BLaER1 (cell line): ENCODE measurements around the gene TENM4.

Source experiments
- H3K27ac ChIP-seq: shearing (Covaris generic); formaldehyde crosslinking; 2 replicates; pipeline ENCODE4 v1.8.1; 2022
- H3K27me3 ChIP-seq: shearing (Covaris generic); formaldehyde crosslinking; 2 replicates; pipeline ENCODE4 v1.8.1; 2022
- H3K36me3 ChIP-seq: shearing (Covaris generic); formaldehyde crosslinking; 2 replicates; pipeline ENCODE4 v1.8.1; 2022
- H3K4me1 ChIP-seq: shearing (Covaris generic); formaldehyde crosslinking; 2 replicates; pipeline ENCODE4 v1.8.1; 2022
- H3K4me2 ChIP-seq: shearing (Covaris generic); formaldehyde crosslinking; 2 replicates; pipeline ENCODE4 v1.8.1; 2022
- H3K4me3 ChIP-seq: shearing (Covaris generic); formaldehyde crosslinking; 2 replicates; pipeline ENCODE4 v1.8.1; 2022
- H3K9ac ChIP-seq: shearing (Covaris generic); formaldehyde crosslinking; 2 replicates; pipeline ENCODE4 v1.8.1; 2022
- H3K9me3 ChIP-seq: shearing (Covaris generic); formaldehyde crosslinking; 2 replicates; pipeline ENCODE4 v1.8.1; 2022
- H4K20me1 ChIP-seq: shearing (Covaris generic); formaldehyde crosslinking; 2 replicates; pipeline ENCODE4 v1.8.1; 2022
- Cebpa-rat ChIP-seq: shearing (Covaris generic); IDR thresholded peaks from 2 replicates; pipeline ENCODE4 v1.8.1; 2022

Gene TENM4

GRCh38 chr11:79117488-79117887 lies 323.3 kb downstream of the TENM4 start:
- no peak overlapping the region for H3K4me3 ChIP-seq
- no peak overlapping the region for H3K27ac ChIP-seq
- TF ChIP-seq Cebpa-rat = no peak
- no peak overlapping the region for H3K4me2 ChIP-seq
- no peaks in the 10 kb centered on the region for H4K20me1 ChIP-seq
- peaks cover 9% of the 10 kb centered on the region; the same call in 1 of the 2 replicates for H3K36me3 ChIP-seq
- no peaks in the 10 kb centered on the region for H3K4me1 ChIP-seq
- no peak overlapping the region for H3K9ac ChIP-seq
- H3K27me3 ChIP-seq = no peaks in the 10 kb centered on the region
- H3K9me3 ChIP-seq = peaks cover 10% of the 10 kb centered on the region; the same call in 1 of the 2 replicates

GRCh38 chr11:79116600-79116999 lies 324.2 kb downstream of the TENM4 start:
- no peaks in the 10 kb centered on the region for H3K4me1 ChIP-seq
- H3K36me3 ChIP-seq = peaks cover 9% of the 10 kb centered on the region; the same call in 1 of the 2 replicates
- no peak overlapping the region for H3K4me2 ChIP-seq
- peaks cover 10% of the 10 kb centered on the region; the same call in 1 of the 2 replicates for H3K9me3 ChIP-seq
- no peak overlapping the region for H3K4me3 ChIP-seq
- H3K27ac ChIP-seq = no peak overlapping the region
- H4K20me1 ChIP-seq = no peaks in the 10 kb centered on the region
- no peak overlapping the region for H3K9ac ChIP-seq
- TF ChIP-seq Cebpa-rat = no peak
- no peaks in the 10 kb centered on the region for H3K27me3 ChIP-seq

GRCh38 chr11:79113054-79113690 lies 327.7 kb downstream of the TENM4 start:
- no peaks in the 10 kb centered on the region for H3K4me1 ChIP-seq
- H3K9ac ChIP-seq = no peak overlapping the region
- no peak for TF ChIP-seq Cebpa-rat
- H3K27me3 ChIP-seq = no peaks in the 10 kb centered on the region
- H3K36me3 ChIP-seq = peaks cover 9% of the 10 kb centered on the region; the same call in 1 of the 2 replicates
- 0 out of 2 replicates have a peak, but pooled peaks cover 5% of the 10 kb centered on the region for H4K20me1 ChIP-seq
- H3K4me3 ChIP-seq = no peak overlapping the region
- H3K27ac ChIP-seq = no peak overlapping the region
- H3K9me3 ChIP-seq = peaks cover 10% of the 10 kb centered on the region; the same call in 1 of the 2 replicates
- H3K4me2 ChIP-seq = no peak overlapping the region

- TF ChIP-seq Cebpa-rat = no peak
- H3K4me3 ChIP-seq = no peak overlapping the region
- no peak overlapping the region for H3K27ac ChIP-seq
- H3K9ac ChIP-seq = no peak overlapping the region
- H3K36me3 ChIP-seq = peaks cover 11% of the 10 kb centered on the region; the same call in 1 of the 2 replicates
- no peaks in the 10 kb centered on the region for H3K4me1 ChIP-seq
- no peak overlapping the region for H3K4me2 ChIP-seq
- H3K9me3 ChIP-seq = peaks cover 10% of the 10 kb centered on the region; the same call in 1 of the 2 replicates
- H4K20me1 ChIP-seq = 0 out of 2 replicates have a peak, but pooled peaks cover 5% of the 10 kb centered on the region
- H3K27me3 ChIP-seq = no peaks in the 10 kb centered on the region
Observed at GRCh38 chr11:79110796-79111195, 330.0 kb downstream of the TENM4 start.

GRCh38 chr11:79110321-79110720 lies 330.5 kb downstream of the TENM4 start:
- Histone ChIP-seq H3K27ac (no peak overlapping the region), H3K4me1 (no peaks in the 10 kb centered on the region), H3K4me2 (no peak overlapping the region), H4K20me1 (0 out of 2 replicates have a peak, but pooled peaks cover 5% of the 10 kb centered on the region), H3K9me3 (peaks cover 7% of the 10 kb centered on the region; the same call in 1 of the 2 replicates), H3K4me3 (no peak overlapping the region), H3K9ac (no peak overlapping the region), H3K36me3 (peaks cover 7% of the 10 kb centered on the region; the same call in 1 of the 2 replicates), H3K27me3 (no peaks in the 10 kb centered on the region)
- no peak for TF ChIP-seq Cebpa-rat

GRCh38 chr11:79108851-79109250 lies 332.0 kb downstream of the TENM4 start:
- Histone ChIP-seq H3K36me3 (peaks cover 7% of the 10 kb centered on the region; the same call in 1 of the 2 replicates), H4K20me1 (0 out of 2 replicates have a peak, but pooled peaks cover 5% of the 10 kb centered on the region), H3K4me3 (no peak overlapping the region), H3K9ac (no peak overlapping the region), H3K4me2 (no peak overlapping the region), H3K27me3 (no peaks in the 10 kb centered on the region), H3K4me1 (no peaks in the 10 kb centered on the region), H3K9me3 (no peaks in the 10 kb centered on the region), H3K27ac (no peak overlapping the region)
- no peak for TF ChIP-seq Cebpa-rat

GRCh38 chr11:79102840-79103239 lies 338.0 kb downstream of the TENM4 start:
- no peaks in the 10 kb centered on the region for H4K20me1 ChIP-seq
- H3K4me1 ChIP-seq = peaks cover 15% of the 10 kb centered on the region
- H3K36me3 ChIP-seq = peaks cover 7% of the 10 kb centered on the region; the same call in 1 of the 2 replicates
- no peak overlapping the region for H3K4me3 ChIP-seq
- no peaks in the 10 kb centered on the region for H3K9me3 ChIP-seq
- H3K9ac ChIP-seq = no peak overlapping the region
- H3K4me2 ChIP-seq = no peak overlapping the region
- TF ChIP-seq Cebpa-rat = no peak
- no peak overlapping the region for H3K27ac ChIP-seq
- H3K27me3 ChIP-seq = no peaks in the 10 kb centered on the region

GRCh38 chr11:79101656-79102055 lies 339.2 kb downstream of the TENM4 start:
- TF ChIP-seq Cebpa-rat = no peak
- H3K9me3 ChIP-seq = no peaks in the 10 kb centered on the region
- no peaks in the 10 kb centered on the region for H4K20me1 ChIP-seq
- H3K4me2 ChIP-seq = no peak overlapping the region
- peaks cover 15% of the 10 kb centered on the region for H3K4me1 ChIP-seq
- peaks cover 6% of the 10 kb centered on the region; the same call in 1 of the 2 replicates for H3K36me3 ChIP-seq
- H3K27me3 ChIP-seq = no peaks in the 10 kb centered on the region
- no peak overlapping the region for H3K4me3 ChIP-seq
- no peak overlapping the region for H3K27ac ChIP-seq
- H3K9ac ChIP-seq = no peak overlapping the region

- H3K27ac ChIP-seq = no peak overlapping the region
- H3K4me3 ChIP-seq = no peak overlapping the region
- no peaks in the 10 kb centered on the region for H3K9me3 ChIP-seq
- H3K27me3 ChIP-seq = no peaks in the 10 kb centered on the region
- H3K9ac ChIP-seq = no peak overlapping the region
- H3K4me2 ChIP-seq = peak overlapping the region; percentile 38
- no peaks in the 10 kb centered on the region for H4K20me1 ChIP-seq
- H3K36me3 ChIP-seq = no peaks in the 10 kb centered on the region
- H3K4me1 ChIP-seq = peaks cover 15% of the 10 kb centered on the region
- no peak for TF ChIP-seq Cebpa-rat
Observed at GRCh38 chr11:79100093-79100910, 340.5 kb downstream of the TENM4 start.

GRCh38 chr11:79098146-79098545 lies 342.7 kb downstream of the TENM4 start:
- TF ChIP-seq Cebpa-rat = no peak
- Histone ChIP-seq H3K27ac (no peak overlapping the region), H3K27me3 (no peaks in the 10 kb centered on the region), H3K36me3 (peaks cover 8% of the 10 kb centered on the region; the same call in 1 of the 2 replicates), H3K9me3 (peaks cover 16% of the 10 kb centered on the region), H3K4me1 (peaks cover 15% of the 10 kb centered on the region), H3K4me2 (no peak overlapping the region), H3K4me3 (no peak overlapping the region), H4K20me1 (no peaks in the 10 kb centered on the region), H3K9ac (no peak overlapping the region)
